Measurements from ENCODE around the gene PRAME.
"Not testable (repeated sequence)": the region's sequence is repeated elsewhere in the genome, so short reads cannot be mapped to it uniquely, and the experiment has no call there.

The PRAME gene

GRCh38 chr22:22520667-22521602, 38.1 kb downstream of the PRAME start:
- Histone ChIP-seq H3K36me3 (ENCODE audit: control insufficient read depth, insufficient read depth, low read length) (no peaks in the 10 kb centered on the region), H3K9ac (ENCODE audit: low read depth, low read length) (no peak overlapping the region), H3K27ac (ENCODE audit: low read depth, low read length) (peak overlapping the region; percentile 25), H3K4me1 (ENCODE audit: control insufficient read depth, insufficient read depth, low read length) (no peaks in the 10 kb centered on the region), H3K4me3 (ENCODE audit: low read depth, low read length) (no peak overlapping the region), H3K27me3 (ENCODE audit: control insufficient read depth, insufficient read depth, low read length) (peaks cover 59% of the 10 kb centered on the region), H3K9me3 (ENCODE audit: control insufficient read depth, insufficient read depth, low read length) (no peaks in the 10 kb centered on the region)

- Histone ChIP-seq H3K9ac (ENCODE audit: low read depth, low read length) (no peak within 1 kb of the TSS), H3K4me3 (ENCODE audit: low read depth, low read length) (no peak within 1 kb of the TSS)
Measured at GRCh38 chr22:22520020-22520656, 38.9 kb downstream of the PRAME start, which contains the start of gene ZNF280A. ZNF280A (minus strand) TSS chr22:22520270; CDS start chr22:22515630, 4,640 bp downstream.

DNA sequence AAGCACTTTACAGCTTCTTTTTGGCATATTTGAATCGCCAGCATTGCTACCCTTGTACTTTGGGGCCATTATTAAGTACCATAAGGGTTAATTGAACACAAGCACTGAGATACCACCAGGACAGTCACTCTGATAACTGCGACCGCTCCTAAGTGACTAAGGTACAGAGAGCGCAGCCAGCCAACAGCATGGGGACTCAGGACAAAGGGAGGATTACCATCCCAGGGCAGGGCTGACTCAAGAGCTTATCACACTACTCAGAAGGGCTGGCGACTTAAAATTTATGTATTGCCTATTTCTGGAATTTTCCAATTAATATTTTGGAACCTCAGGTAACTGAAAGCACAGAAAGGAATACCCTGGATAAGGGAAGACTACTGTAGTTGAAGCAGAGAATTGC, 39.5 kb downstream of the PRAME start:
- Histone ChIP-seq H3K4me3 (ENCODE audit: low read depth, low read length) (no peak overlapping the region), H3K27me3 (ENCODE audit: control insufficient read depth, insufficient read depth, low read length) (peaks cover 59% of the 10 kb centered on the region), H3K4me1 (ENCODE audit: control insufficient read depth, insufficient read depth, low read length) (no peaks in the 10 kb centered on the region), H3K9ac (ENCODE audit: low read depth, low read length) (no peak overlapping the region), H3K36me3 (ENCODE audit: control insufficient read depth, insufficient read depth, low read length) (no peaks in the 10 kb centered on the region), H3K9me3 (ENCODE audit: control insufficient read depth, insufficient read depth, low read length) (no peaks in the 10 kb centered on the region), H3K27ac (ENCODE audit: low read depth, low read length) (peak overlapping the region; percentile 25)

More at GRCh38 chr22:22520020-22520656, 38.9 kb downstream of the PRAME start, which contains the start of gene ZNF280A:
- Histone ChIP-seq H3K27me3 (ENCODE audit: control insufficient read depth, insufficient read depth, low read length) (peaks cover 59% of the 10 kb centered on the region), H3K9me3 (ENCODE audit: control insufficient read depth, insufficient read depth, low read length) (no peaks in the 10 kb centered on the region), H3K36me3 (ENCODE audit: control insufficient read depth, insufficient read depth, low read length) (no peaks in the 10 kb centered on the region), H3K27ac (ENCODE audit: low read depth, low read length) (peak within 1 kb of the TSS; percentile 25), H3K4me1 (ENCODE audit: control insufficient read depth, insufficient read depth, low read length) (no peaks in the 10 kb centered on the region)

GRCh38 chr22:22516992-22517391, 42.1 kb downstream of the PRAME start:
- no peaks in the 10 kb centered on the region for H3K9me3 ChIP-seq (ENCODE audit: control insufficient read depth, insufficient read depth, low read length)

DNA sequence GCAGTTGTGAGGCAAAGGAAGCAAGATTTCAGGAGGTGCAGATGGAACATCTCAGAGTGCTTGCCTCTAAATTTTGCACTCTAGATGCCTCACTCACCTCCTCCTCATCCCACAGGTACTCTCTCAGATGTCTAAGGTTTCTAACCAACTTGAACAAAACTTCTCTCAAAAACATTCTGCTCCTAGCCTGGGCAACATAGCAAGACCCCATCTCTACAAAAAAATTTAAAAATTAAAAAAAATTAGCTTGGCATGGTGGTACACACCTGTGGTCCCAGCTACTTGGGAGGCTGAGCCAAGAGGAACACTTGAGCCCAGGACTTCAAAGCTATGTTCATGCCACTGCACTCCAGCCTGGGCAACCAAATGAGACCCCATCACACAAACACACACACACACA, 43.2 kb downstream of the PRAME start:
- Histone ChIP-seq H3K27ac (ENCODE audit: low read depth, low read length) (no peak overlapping the region), H3K27me3 (ENCODE audit: control insufficient read depth, insufficient read depth, low read length) (peaks cover 70% of the 10 kb centered on the region), H3K4me1 (ENCODE audit: control insufficient read depth, insufficient read depth, low read length) (no peaks in the 10 kb centered on the region)

More at GRCh38 chr22:22516992-22517391, 42.1 kb downstream of the PRAME start:
- H3K36me3 ChIP-seq (ENCODE audit: control insufficient read depth, insufficient read depth, low read length) = no peaks in the 10 kb centered on the region
- H3K9ac ChIP-seq (ENCODE audit: low read depth, low read length) = no peak overlapping the region
- H3K4me1 ChIP-seq (ENCODE audit: control insufficient read depth, insufficient read depth, low read length) = no peaks in the 10 kb centered on the region
- H3K27ac ChIP-seq (ENCODE audit: low read depth, low read length) = no peak overlapping the region
- peaks cover 69% of the 10 kb centered on the region for H3K27me3 ChIP-seq (ENCODE audit: control insufficient read depth, insufficient read depth, low read length)
- H3K4me3 ChIP-seq (ENCODE audit: low read depth, low read length) = no peak overlapping the region

GRCh38 chr22:22514431-22514830, 44.6 kb downstream of the PRAME start:
- H3K36me3 ChIP-seq (ENCODE audit: control insufficient read depth, insufficient read depth, low read length); H3K4me1 ChIP-seq (ENCODE audit: control insufficient read depth, insufficient read depth, low read length); H3K27ac ChIP-seq (ENCODE audit: low read depth, low read length); H3K9me3 ChIP-seq (ENCODE audit: control insufficient read depth, insufficient read depth, low read length); H3K9ac ChIP-seq (ENCODE audit: low read depth, low read length); H3K4me3 ChIP-seq (ENCODE audit: low read depth, low read length): not testable (repeated sequence)
- H3K27me3 ChIP-seq (ENCODE audit: control insufficient read depth, insufficient read depth, low read length) = peaks cover 57% of the 10 kb centered on the region

More for the DNA sequence above, 43.2 kb downstream of the PRAME start:
- H3K4me3 ChIP-seq (ENCODE audit: low read depth, low read length) = no peak overlapping the region
- H3K9me3 ChIP-seq (ENCODE audit: control insufficient read depth, insufficient read depth, low read length) = no peaks in the 10 kb centered on the region; the same call in none of the 2 replicates
- no peaks in the 10 kb centered on the region for H3K36me3 ChIP-seq (ENCODE audit: control insufficient read depth, insufficient read depth, low read length)
- H3K9ac ChIP-seq (ENCODE audit: low read depth, low read length) = no peak overlapping the region

- H3K4me1 ChIP-seq (ENCODE audit: control insufficient read depth, insufficient read depth, low read length) = no peaks in the 10 kb centered on the region
- H3K27ac ChIP-seq (ENCODE audit: low read depth, low read length) = no peak overlapping the region
- peaks cover 52% of the 10 kb centered on the region for H3K27me3 ChIP-seq (ENCODE audit: control insufficient read depth, insufficient read depth, low read length)
- no peak overlapping the region for H3K9ac ChIP-seq (ENCODE audit: low read depth, low read length)
- peaks cover 12% of the 10 kb centered on the region for H3K9me3 ChIP-seq (ENCODE audit: control insufficient read depth, insufficient read depth, low read length)
- H3K36me3 ChIP-seq (ENCODE audit: control insufficient read depth, insufficient read depth, low read length) = no peaks in the 10 kb centered on the region
- H3K4me3 ChIP-seq (ENCODE audit: low read depth, low read length) = no peak overlapping the region
Measured at GRCh38 chr22:22513619-22514018, 45.4 kb downstream of the PRAME start.

- peaks cover 52% of the 10 kb centered on the region for H3K27me3 ChIP-seq (ENCODE audit: control insufficient read depth, insufficient read depth, low read length)
- no peak overlapping the region for H3K4me3 ChIP-seq (ENCODE audit: low read depth, low read length)
- H3K4me1 ChIP-seq (ENCODE audit: control insufficient read depth, insufficient read depth, low read length) = no peaks in the 10 kb centered on the region
- H3K9ac ChIP-seq (ENCODE audit: low read depth, low read length) = no peak overlapping the region
- H3K27ac ChIP-seq (ENCODE audit: low read depth, low read length) = no peak overlapping the region
- no peaks in the 10 kb centered on the region for H3K36me3 ChIP-seq (ENCODE audit: control insufficient read depth, insufficient read depth, low read length)
- H3K9me3 ChIP-seq (ENCODE audit: control insufficient read depth, insufficient read depth, low read length) = peaks cover 12% of the 10 kb centered on the region
Measured at GRCh38 chr22:22512951-22513350, 46.1 kb downstream of the PRAME start.

DNA sequence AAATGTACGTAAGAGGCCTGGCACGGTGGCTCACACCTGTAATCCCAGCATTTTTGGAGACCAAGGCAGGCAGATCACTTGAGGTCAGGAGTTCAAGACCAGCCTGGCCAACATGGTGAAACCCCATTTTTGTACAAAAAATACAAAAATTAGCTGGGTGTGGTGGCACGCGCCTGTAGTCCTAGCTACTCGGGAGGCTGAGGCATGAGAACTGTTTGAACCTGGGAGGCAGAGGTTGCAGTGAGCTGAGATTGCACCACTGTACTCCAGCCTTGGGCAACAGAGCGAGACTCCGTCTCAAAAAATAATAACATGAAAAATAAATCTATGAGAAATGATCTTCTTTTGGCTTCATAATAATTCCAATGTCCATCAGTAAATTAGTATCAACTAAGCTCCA, 48.2 kb downstream of the PRAME start:
- H3K4me3 ChIP-seq (ENCODE audit: low read depth, low read length); H3K4me1 ChIP-seq (ENCODE audit: control insufficient read depth, insufficient read depth, low read length); H3K27ac ChIP-seq (ENCODE audit: low read depth, low read length); H3K9ac ChIP-seq (ENCODE audit: low read depth, low read length): not testable (repeated sequence)
- H3K27me3 ChIP-seq (ENCODE audit: control insufficient read depth, insufficient read depth, low read length) = peaks cover 40% of the 10 kb centered on the region
- H3K36me3 ChIP-seq (ENCODE audit: control insufficient read depth, insufficient read depth, low read length) = peaks cover 11% of the 10 kb centered on the region
- peaks cover 12% of the 10 kb centered on the region for H3K9me3 ChIP-seq (ENCODE audit: control insufficient read depth, insufficient read depth, low read length)

DNA sequence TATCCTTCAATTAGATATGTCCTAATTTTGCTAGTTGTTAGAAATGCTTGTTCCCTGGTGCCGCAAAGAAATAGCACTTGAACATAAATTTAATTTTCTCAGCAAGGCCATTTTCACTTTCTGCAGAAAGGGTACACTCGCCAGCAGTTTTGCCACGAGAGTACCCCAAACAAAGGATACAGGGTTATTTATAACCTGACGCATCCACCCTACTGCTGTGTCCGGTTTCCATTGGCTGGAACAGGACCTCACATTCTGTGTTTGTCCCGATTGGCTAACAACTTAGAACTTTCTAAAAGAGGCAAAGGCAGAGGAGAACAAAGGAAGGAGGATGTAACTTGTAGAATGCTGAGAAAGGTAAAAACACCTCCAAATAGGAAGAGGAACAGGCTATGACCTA, 49.2 kb downstream of the PRAME start:
- H3K36me3 ChIP-seq (ENCODE audit: control insufficient read depth, insufficient read depth, low read length) = peaks cover 16% of the 10 kb centered on the region
- not testable (repeated sequence) for H3K4me3 ChIP-seq (ENCODE audit: low read depth, low read length); H3K4me1 ChIP-seq (ENCODE audit: control insufficient read depth, insufficient read depth, low read length); H3K27ac ChIP-seq (ENCODE audit: low read depth, low read length); H3K9ac ChIP-seq (ENCODE audit: low read depth, low read length)
- peaks cover 31% of the 10 kb centered on the region for H3K27me3 ChIP-seq (ENCODE audit: control insufficient read depth, insufficient read depth, low read length)
- peaks cover 12% of the 10 kb centered on the region for H3K9me3 ChIP-seq (ENCODE audit: control insufficient read depth, insufficient read depth, low read length)
